Endothelial cell of umbilical vein (primary cell): Measurements from ENCODE around the gene MED12L.

ENCODE experiments used
- CTCF ChIP-seq, 2 donors: IDR thresholded peaks; 1 replicate in 1 of 2; 2 replicates in 1 of 2; pipeline ENCODE4 v1.5.1; 2011; ENCODE audit warnings: low read length in 2 of 2, mild to moderate bottlenecking in 2 of 2, moderate library complexity in 2 of 2, control low read depth in 1 of 2, inconsistent platforms in 1 of 2, low read depth in 1 of 2; ENCODE audit not compliant: insufficient read depth in 1 of 2; ENCODE audit errors: extremely low read depth in 1 of 2
- EZH2 ChIP-seq: IDR thresholded peaks from 2 replicates; pipeline ENCODE4 v1.6.1; 2012; ENCODE audit warnings: borderline replicate concordance, low read depth, mild to moderate bottlenecking, moderate library complexity, low read length, inconsistent platforms; ENCODE audit not compliant: severe bottlenecking
- MYC ChIP-seq: IDR thresholded peaks from one replicate; pipeline ENCODE4 v1.6.1; 2011; ENCODE audit warnings: mild to moderate bottlenecking, low read depth, low read length

GRCh38 chr3:151305775-151306151, 220.3 kb downstream of the MED12L start:
- no peak for TF ChIP-seq CTCF (IDR thresholded peaks at IDR 0.05; ENCODE audit: extremely low read depth in 1 of 2, insufficient read depth in 1 of 2, low read depth in 1 of 2, low read length in 2 of 2)
- no peak for TF ChIP-seq EZH2
- TF ChIP-seq MYC, result no peak
